ENCODE data around the gene M1AP.

- TF ChIP-seq POLR2AphosphoS5 (IDR thresholded peaks at IDR 0.05) (no peak), POLR2A (IDR thresholded peaks at IDR 0.05) (no peak)
Observed at GRCh38 chr2:74554820-74555531, 93.2 kb downstream of the M1AP start.
